NAMALWA (cell line): ENCODE results near the gene NRROS.

Experiments used
- DNase-seq: peaks from one replicate; pipeline ENCODE4 v3.0.0-alpha.2; 2015; ENCODE audit warnings: low spot score

The NRROS gene

GRCh38 chr3:196650740-196651311, 11.3 kb downstream of the NRROS start:
- DNase-seq: no peak

- DNase-seq: no peak
These were observed 12.3 kb downstream of the NRROS start for GRCh38 chr3:196651819-196652218.

- DNase-seq: no peak
These were observed 13.7 kb downstream of the NRROS start for GRCh38 chr3:196652961-196653795.

- DNase-seq: no peak
These were observed 14.7 kb downstream of the NRROS start for GRCh38 chr3:196654006-196654734.

GRCh38 chr3:196654735-196655090, 15.2 kb downstream of the NRROS start:
- no peak for DNase-seq

- no peak for DNase-seq
These were observed 16.0 kb downstream of the NRROS start for GRCh38 chr3:196655496-196655895.

GRCh38 chr3:196656213-196656612, 16.7 kb downstream of the NRROS start:
- no peak for DNase-seq

- no peak for DNase-seq
These were observed 20.4 kb downstream of the NRROS start for GRCh38 chr3:196659901-196660351.

GRCh38 chr3:196660381-196661166, 21.1 kb downstream of the NRROS start:
- no peak for DNase-seq

GRCh38 chr3:196661400-196661799, 21.9 kb downstream of the NRROS start:
- DNase-seq: no peak

- no peak for DNase-seq
These were observed 22.5 kb downstream of the NRROS start for GRCh38 chr3:196662033-196662432.

- no peak for DNase-seq
These were observed 23.4 kb downstream of the NRROS start for GRCh38 chr3:196662711-196663571.

- DNase-seq: no peak
These were observed 26.7 kb downstream of the NRROS start for GRCh38 chr3:196666001-196666867.

GRCh38 chr3:196667056-196667825, 27.7 kb downstream of the NRROS start:
- no peak for DNase-seq

GRCh38 chr3:196670339-196670738, 30.8 kb downstream of the NRROS start:
- no peak for DNase-seq

- no peak for DNase-seq
These were observed 34.1 kb downstream of the NRROS start for GRCh38 chr3:196673632-196674031.

GRCh38 chr3:196677353-196677752, 37.9 kb downstream of the NRROS start:
- no peak for DNase-seq

- no peak for DNase-seq
These were observed 38.4 kb downstream of the NRROS start for GRCh38 chr3:196677931-196678330.
